Neutrophil (primary cell): ENCODE measurements around the gene AKAP4.

Experiments
- H3K27ac ChIP-seq: fragments of 200-600 bp; sonication (generic); 2 replicates; pipeline ENCODE4 v1.5.1; 2016; ENCODE audit warnings: mild to moderate bottlenecking, moderate library complexity
- H3K27me3 ChIP-seq: fragments of 200-600 bp; sonication (generic); 2 replicates; pipeline ENCODE4 v1.6.0; 2016; ENCODE audit warnings: mild to moderate bottlenecking
- H3K36me3 ChIP-seq: fragments of 200-600 bp; sonication (generic); 2 replicates; pipeline ENCODE4 v1.5.1; 2017
- H3K4me1 ChIP-seq, 2 experiments: fragments of 200-600 bp in 1 of 2; sonication (generic) in 1 of 2; 1 replicate in 1 of 2; 2 replicates in 1 of 2; pipeline versions ENCODE4 v1.5.1 to v1.6.1; 2013 to 2016; ENCODE audit warnings: low read depth in 1 of 2, low read length in 1 of 2, mild to moderate bottlenecking in 1 of 2, moderate library complexity in 1 of 2; ENCODE audit not compliant: control insufficient read depth in 1 of 2, insufficient read depth in 1 of 2
- H3K4me3 ChIP-seq, 2 experiments: fragments of 200-600 bp in 1 of 2; sonication (generic) in 1 of 2; 1 replicate in 1 of 2; 2 replicates in 1 of 2; pipeline ENCODE4 v1.5.1; 2013 to 2016; ENCODE audit warnings: low read depth in 1 of 2, low read length in 1 of 2, mild to moderate bottlenecking in 1 of 2, moderate library complexity in 1 of 2
- H3K9me3 ChIP-seq: fragments of 200-600 bp; sonication (generic); 2 replicates; pipeline ENCODE4 v1.5.1; 2016
- TF ChIP-seq, protein P1 (sequence below): fragments of 200-600 bp; sonication (generic); IDR thresholded peaks from 2 replicates; pipeline ENCODE4 v1.5.1; 2016; ENCODE audit warnings: antibody characterized with exemption

Gene AKAP4

DNA sequence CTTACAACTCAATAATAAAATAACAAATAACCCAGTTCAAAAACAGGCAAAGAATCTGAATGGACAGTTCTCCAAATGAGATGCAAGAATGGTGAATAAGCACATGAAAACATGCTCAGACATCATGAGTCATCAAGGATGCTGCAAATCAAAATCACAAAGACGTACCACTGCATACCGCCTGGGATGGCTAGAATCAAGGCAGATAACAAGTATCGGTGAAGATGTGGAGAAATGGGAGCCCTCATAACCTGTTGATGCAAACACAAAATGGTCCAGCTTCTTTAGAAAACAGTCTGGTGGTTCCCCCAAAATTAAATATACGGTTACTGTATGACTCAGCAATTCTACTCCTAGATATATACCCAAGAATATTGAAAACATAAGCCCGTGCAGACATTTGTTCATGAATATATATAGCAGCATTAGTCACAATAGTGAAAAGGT lies 32.5 kb downstream of the AKAP4 start:
- Histone ChIP-seq H3K27ac (no peak overlapping the region), H3K9me3 (no peaks in the 10 kb centered on the region), H3K27me3 (no peaks in the 10 kb centered on the region), H3K4me3 (no peak overlapping the region), H3K36me3 (no peaks in the 10 kb centered on the region), H3K4me1 (no peaks in the 10 kb centered on the region)
- TF ChIP-seq, protein P1, sequence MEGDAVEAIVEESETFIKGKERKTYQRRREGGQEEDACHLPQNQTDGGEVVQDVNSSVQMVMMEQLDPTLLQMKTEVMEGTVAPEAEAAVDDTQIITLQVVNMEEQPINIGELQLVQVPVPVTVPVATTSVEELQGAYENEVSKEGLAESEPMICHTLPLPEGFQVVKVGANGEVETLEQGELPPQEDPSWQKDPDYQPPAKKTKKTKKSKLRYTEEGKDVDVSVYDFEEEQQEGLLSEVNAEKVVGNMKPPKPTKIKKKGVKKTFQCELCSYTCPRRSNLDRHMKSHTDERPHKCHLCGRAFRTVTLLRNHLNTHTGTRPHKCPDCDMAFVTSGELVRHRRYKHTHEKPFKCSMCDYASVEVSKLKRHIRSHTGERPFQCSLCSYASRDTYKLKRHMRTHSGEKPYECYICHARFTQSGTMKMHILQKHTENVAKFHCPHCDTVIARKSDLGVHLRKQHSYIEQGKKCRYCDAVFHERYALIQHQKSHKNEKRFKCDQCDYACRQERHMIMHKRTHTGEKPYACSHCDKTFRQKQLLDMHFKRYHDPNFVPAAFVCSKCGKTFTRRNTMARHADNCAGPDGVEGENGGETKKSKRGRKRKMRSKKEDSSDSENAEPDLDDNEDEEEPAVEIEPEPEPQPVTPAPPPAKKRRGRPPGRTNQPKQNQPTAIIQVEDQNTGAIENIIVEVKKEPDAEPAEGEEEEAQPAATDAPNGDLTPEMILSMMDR = no peak

DNA sequence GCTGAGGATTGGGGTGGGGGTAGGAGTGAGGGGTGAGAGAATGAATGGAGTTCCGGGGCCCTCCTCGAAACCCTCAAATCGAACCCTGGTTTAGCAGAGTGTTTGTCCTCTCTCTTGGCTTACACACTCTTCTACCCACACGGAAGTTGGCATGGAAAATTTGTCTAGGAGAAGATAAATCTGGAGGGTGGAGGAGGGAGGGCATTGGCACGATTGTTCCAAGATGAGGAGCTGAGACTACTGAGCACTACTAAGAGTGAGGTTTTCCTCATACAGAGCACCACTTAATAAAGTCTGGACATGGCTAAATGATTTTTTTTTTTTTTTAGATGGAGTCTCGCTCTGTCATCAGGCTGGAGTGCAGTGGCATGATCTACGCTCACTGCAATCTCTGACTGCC lies 33.4 kb downstream of the AKAP4 start:
- TF ChIP-seq, protein P1 = no peak
- no peaks in the 10 kb centered on the region for H3K4me1 ChIP-seq
- no peaks in the 10 kb centered on the region for H3K27me3 ChIP-seq
- no peaks in the 10 kb centered on the region for H3K36me3 ChIP-seq
- H3K9me3 ChIP-seq = no peaks in the 10 kb centered on the region
- no peak overlapping the region for H3K27ac ChIP-seq
- no peak overlapping the region for H3K4me3 ChIP-seq

DNA sequence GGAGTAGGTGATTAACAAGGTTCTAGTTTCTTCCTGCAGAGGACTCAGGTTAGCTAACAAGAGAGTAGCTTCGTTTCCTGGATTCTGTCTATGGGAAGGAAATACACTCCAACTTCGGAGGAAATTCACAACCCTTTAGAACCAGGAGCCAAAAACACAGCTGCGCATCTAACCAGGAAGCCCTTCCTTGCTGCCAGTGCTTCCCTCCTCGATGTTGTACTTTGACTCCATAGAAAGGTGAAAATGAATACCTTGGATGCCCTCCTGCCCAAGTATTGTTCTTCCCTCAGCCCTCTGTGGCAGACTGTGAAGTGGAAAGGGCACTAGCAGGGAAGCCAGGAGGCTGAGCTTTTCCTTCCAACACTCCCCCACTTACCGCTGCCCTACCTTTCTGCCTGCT lies 35.1 kb downstream of the AKAP4 start:
- Histone ChIP-seq H3K4me3 (no peak overlapping the region), H3K27me3 (no peaks in the 10 kb centered on the region), H3K4me1 (no peaks in the 10 kb centered on the region)

DNA sequence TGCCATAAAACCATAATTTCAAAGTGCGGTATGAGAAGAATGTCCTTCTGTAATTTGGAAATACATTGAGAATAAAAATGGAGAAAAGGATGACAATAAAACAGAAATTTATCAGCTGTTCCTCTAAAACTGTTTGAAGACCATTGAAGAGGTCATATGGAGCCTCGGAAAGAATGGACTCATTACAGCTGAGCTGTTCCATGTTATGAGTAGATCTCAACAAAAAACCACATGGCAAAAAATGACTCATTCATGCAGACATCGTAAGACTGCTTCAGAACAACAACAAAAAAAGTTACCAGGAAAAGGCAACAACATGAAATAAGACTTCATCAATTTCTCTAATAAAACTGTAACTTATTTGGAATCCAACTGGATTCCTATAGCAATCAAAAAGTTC lies 39.7 kb downstream of the AKAP4 start:
- TF ChIP-seq, protein P1 = no peak
- H3K4me1 ChIP-seq = no peaks in the 10 kb centered on the region
- no peak overlapping the region for H3K27ac ChIP-seq
- no peaks in the 10 kb centered on the region for H3K27me3 ChIP-seq
- H3K9me3 ChIP-seq = no peaks in the 10 kb centered on the region
- H3K36me3 ChIP-seq = no peaks in the 10 kb centered on the region
- no peak overlapping the region for H3K4me3 ChIP-seq

More for the DNA sequence above, 35.1 kb downstream of the AKAP4 start:
- no peaks in the 10 kb centered on the region for H3K36me3 ChIP-seq
- H3K9me3 ChIP-seq = no peaks in the 10 kb centered on the region
- H3K27ac ChIP-seq = no peak overlapping the region
- TF ChIP-seq, protein P1 = no peak

DNA sequence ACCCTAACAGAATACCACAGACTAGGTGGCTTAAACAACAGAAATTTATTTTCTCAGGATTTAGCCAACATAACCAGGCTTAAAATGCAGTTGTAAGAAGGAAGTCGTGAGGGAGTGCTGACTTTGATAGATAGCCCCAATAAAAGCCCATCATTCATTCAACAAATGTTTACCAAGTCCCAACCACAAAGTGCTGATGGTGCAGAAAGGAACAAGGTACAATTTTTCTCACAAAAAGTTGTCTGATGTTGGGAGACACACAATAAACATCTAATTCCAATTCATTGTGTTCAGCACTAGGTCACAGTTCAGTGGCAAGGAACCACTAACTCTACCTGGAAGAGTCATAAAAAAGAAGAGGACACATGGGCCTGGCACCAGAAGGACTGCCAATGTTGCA lies 42.2 kb downstream of the AKAP4 start:
- H3K27ac ChIP-seq = no peak overlapping the region
- TF ChIP-seq, protein P1 = no peak
- no peaks in the 10 kb centered on the region for H3K36me3 ChIP-seq

More for the DNA sequence above, 42.2 kb downstream of the AKAP4 start:
- no peaks in the 10 kb centered on the region for H3K4me1 ChIP-seq
- no peak overlapping the region for H3K4me3 ChIP-seq
- no peaks in the 10 kb centered on the region for H3K9me3 ChIP-seq
- H3K27me3 ChIP-seq = no peaks in the 10 kb centered on the region
